Measurements from ENCODE around the gene RAB27A. TPM values are rescaled to one million over a fixed set of nuclear protein-coding genes. Genes with fewer than 3 reads are reported as not detected.

Gene RAB27A
- total and polyA plus RNA-seq, 9 of the 15 experiments (the other 6 are each of a cell fraction or from before 2014, with no cell fraction given), result 31.5 to 171 (median 80.4) TPM

DNA sequence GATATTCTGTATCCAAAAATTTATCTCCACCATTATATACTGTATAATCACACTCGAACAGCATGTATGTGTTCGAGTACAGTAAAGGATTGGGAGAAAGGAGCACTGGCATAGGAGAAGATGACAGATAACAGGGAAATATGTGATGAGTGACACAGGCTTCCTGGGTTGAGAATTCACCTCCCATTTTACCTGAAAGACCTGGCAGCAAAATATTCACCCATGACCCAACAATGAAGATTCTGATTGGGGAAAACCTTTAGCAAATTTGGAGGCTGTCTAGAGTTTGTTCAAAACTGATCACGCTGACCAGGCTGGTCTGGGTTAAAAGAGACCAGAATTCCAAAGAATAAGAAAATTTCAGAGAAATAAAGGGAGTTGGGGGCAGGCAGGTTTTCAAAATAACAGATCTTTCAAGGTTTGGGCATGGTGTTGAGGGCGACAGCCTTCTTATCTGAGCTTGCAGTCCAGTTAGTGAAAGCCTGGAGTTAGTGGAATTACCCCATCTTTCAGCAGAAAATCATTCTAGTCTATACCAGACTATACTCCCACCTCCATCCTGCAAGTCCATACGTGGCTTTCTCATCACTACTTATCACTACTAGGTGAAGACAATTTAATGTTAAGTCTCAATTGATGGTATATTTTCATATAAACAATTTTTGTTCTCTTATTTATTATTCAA, 50.0 kb downstream of the RAB27A start (continued):
- TF ChIP-seq DMBX1 (CRISPR knock-in tag; IDR thresholded peaks at IDR 0.05; ENCODE audit: borderline replicate concordance) (peak; percentile 70; the same call in 1 of the 2 replicates), ZBTB1 (CRISPR knock-in tag; IDR thresholded peaks at IDR 0.05; ENCODE audit: borderline replicate concordance, low read depth) (no peak), ARNT (IDR thresholded peaks at IDR 0.05) (peak in 1 of 2 experiments; percentile 50; a peak in 1 of 4 replicates), TAL1 (IDR thresholded peaks at IDR 0.05) (peak; percentile 85), CREB1 (IDR thresholded peaks at IDR 0.05) (peak; percentile 66; the same call in 1 of the 2 replicates), CREB1 (CRISPR knock-in tag; IDR thresholded peaks at IDR 0.05) (no peak), FOXJ3 (CRISPR knock-in tag; IDR thresholded peaks at IDR 0.05) (no peak), FOSL1 (tag; conservative IDR thresholded peaks at IDR 0.05) (0 out of 2 replicates have a peak, but pooled peaks have one; percentile 16), SMARCB1 (IDR thresholded peaks at IDR 0.05; ENCODE audit: insufficient read length, low read depth) (peak; percentile 32), DPF2 (IDR thresholded peaks at IDR 0.05) (peak; percentile 90), KLF1 (tag; IDR thresholded peaks at IDR 0.05) (no peak), PML (IDR thresholded peaks at IDR 0.05; ENCODE audit: low read length) (peak; percentile 81), POLR2AphosphoS5 (IDR thresholded peaks at IDR 0.05; ENCODE audit: control insufficient read depth, insufficient read depth, low read depth, low read length) (peak; percentile 73; the same call in 1 of the 2 replicates), CC2D1A (IDR thresholded peaks at IDR 0.05) (peak; percentile 62; the same call in 1 of the 2 replicates), BACH1 (tag; IDR thresholded peaks at IDR 0.05) (peak; percentile 56; the same call in 1 of the 2 replicates), TOE1 (IDR thresholded peaks at IDR 0.05; ENCODE audit: borderline replicate concordance) (peak; percentile 21; the same call in 1 of the 2 replicates), TOE1 (CRISPR knock-in tag; IDR thresholded peaks at IDR 0.05; ENCODE audit: borderline replicate concordance, low read depth) (no peak), BHLHE40 (IDR thresholded peaks at IDR 0.05; ENCODE audit: low read length) (no peak), TCFL5 (CRISPR knock-in tag; conservative IDR thresholded peaks at IDR 0.05) (no peak), TAF1 (IDR thresholded peaks at IDR 0.05; ENCODE audit: control insufficient read depth, extremely low read depth, insufficient read depth, low read length, severe bottlenecking) (peak; percentile 32), LEF1 (IDR thresholded peaks at IDR 0.05) (peak; percentile 86), NFE2 (IDR thresholded peaks at IDR 0.05; ENCODE audit: low read depth) (peak; percentile 32; the same call in 1 of the 2 replicates), RBBP5 (IDR thresholded peaks at IDR 0.05; ENCODE audit: borderline replicate concordance, insufficient read depth, low read length, poor library complexity, severe bottlenecking) (peak; percentile 39), CEBPB (tag; IDR thresholded peaks at IDR 0.05) (no peak)
- TF ChIP-seq, protein P1, sequence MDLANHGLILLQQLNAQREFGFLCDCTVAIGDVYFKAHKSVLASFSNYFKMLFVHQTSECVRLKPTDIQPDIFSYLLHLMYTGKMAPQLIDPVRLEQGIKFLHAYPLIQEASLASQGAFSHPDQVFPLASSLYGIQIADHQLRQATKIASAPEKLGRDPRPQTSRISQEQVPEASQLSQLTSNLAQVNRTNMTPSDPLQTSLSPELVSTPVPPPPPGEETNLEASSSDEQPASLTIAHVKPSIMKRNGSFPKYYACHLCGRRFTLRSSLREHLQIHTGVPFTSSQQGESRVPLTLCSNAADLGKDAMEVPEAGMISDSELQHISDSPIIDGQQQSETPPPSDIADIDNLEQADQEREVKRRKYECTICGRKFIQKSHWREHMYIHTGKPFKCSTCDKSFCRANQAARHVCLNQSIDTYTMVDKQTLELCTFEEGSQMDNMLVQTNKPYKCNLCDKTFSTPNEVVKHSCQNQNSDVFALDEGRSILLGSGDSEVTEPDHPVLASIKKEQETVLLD (IDR thresholded peaks at IDR 0.05), result 0 out of 2 replicates have a peak, but pooled peaks have one; percentile 21
- TF ChIP-seq, protein P2, sequence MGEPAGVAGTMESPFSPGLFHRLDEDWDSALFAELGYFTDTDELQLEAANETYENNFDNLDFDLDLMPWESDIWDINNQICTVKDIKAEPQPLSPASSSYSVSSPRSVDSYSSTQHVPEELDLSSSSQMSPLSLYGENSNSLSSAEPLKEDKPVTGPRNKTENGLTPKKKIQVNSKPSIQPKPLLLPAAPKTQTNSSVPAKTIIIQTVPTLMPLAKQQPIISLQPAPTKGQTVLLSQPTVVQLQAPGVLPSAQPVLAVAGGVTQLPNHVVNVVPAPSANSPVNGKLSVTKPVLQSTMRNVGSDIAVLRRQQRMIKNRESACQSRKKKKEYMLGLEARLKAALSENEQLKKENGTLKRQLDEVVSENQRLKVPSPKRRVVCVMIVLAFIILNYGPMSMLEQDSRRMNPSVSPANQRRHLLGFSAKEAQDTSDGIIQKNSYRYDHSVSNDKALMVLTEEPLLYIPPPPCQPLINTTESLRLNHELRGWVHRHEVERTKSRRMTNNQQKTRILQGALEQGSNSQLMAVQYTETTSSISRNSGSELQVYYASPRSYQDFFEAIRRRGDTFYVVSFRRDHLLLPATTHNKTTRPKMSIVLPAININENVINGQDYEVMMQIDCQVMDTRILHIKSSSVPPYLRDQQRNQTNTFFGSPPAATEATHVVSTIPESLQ (CRISPR knock-in tag; IDR thresholded peaks at IDR 0.05), result 0 out of 2 replicates have a peak, but pooled peaks have one; percentile 15
